ENCODE measurements around the gene SLC15A3.
A peak's percentile ranks its signal among the peaks of the same experiment; 100 is the strongest.

The SLC15A3 gene

GRCh38 chr11:60948250-60948649, 3.7 kb downstream of the SLC15A3 start:
- DNase-seq (ENCODE audit: low read depth), result no peak
- no peak overlapping the region for H3K4me3 ChIP-seq (ENCODE audit: low read depth, low read length)
- TF ChIP-seq, protein P1, sequence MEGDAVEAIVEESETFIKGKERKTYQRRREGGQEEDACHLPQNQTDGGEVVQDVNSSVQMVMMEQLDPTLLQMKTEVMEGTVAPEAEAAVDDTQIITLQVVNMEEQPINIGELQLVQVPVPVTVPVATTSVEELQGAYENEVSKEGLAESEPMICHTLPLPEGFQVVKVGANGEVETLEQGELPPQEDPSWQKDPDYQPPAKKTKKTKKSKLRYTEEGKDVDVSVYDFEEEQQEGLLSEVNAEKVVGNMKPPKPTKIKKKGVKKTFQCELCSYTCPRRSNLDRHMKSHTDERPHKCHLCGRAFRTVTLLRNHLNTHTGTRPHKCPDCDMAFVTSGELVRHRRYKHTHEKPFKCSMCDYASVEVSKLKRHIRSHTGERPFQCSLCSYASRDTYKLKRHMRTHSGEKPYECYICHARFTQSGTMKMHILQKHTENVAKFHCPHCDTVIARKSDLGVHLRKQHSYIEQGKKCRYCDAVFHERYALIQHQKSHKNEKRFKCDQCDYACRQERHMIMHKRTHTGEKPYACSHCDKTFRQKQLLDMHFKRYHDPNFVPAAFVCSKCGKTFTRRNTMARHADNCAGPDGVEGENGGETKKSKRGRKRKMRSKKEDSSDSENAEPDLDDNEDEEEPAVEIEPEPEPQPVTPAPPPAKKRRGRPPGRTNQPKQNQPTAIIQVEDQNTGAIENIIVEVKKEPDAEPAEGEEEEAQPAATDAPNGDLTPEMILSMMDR (IDR thresholded peaks at IDR 0.05; ENCODE audit: low read depth, low read length, missing control alignments), result no peak

DNA sequence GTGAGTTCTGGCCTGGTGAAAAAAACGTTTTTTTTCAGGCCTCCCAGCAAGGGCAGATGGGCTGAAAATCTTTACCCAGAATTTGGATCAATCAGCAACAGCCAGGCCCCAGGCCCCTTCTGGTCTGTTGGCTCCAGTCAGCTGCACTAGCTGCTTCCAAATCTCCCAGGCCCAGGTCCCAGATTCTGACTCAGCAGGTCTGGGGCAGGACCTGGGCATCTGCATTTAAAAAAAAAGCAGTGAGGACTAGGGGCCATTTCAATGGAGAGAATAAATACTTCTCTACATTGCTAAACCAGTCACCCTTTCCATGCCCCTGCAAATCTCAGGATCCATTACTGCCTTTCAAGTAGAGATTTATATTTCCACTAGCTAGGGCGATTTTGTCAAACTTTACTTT, 4.3 kb downstream of the SLC15A3 start:
- no peak overlapping the region for H3K4me3 ChIP-seq (ENCODE audit: low read depth, low read length)
- TF ChIP-seq, protein P1 (IDR thresholded peaks at IDR 0.05; ENCODE audit: low read depth, low read length, missing control alignments), result no peak
- no peak for DNase-seq (ENCODE audit: low read depth)

DNA sequence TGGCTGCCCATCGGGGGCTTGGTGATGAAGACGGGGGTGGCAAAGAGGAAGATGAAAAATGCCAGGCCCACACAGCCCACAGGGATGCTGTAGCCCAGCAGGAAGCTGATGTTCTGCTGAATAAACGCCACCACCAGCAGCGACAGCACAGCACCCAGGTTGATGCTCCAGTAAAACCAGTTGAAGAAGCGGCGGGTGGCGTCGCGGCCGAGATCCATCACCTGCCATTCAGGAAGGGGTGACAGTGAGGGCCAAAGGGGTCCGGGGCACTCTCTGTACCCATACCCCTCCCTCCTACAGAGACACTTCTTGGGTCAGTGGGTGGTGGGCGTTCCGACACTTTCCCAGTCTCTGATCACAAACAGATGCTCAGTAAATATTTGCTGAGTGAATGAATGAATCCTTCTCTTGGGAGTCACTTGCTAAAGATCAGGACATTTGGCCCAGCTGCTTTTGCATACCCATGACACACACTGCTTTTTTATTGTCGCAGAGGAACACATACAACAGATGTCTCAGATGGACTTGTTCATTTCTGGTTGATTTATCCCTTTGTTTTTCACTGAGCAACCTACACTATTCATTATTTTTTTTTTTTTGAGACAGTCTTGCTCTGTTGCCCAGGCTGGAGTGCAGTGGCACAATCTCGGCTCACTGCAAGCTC, 5.2 kb downstream of the SLC15A3 start:
- DNase-seq (ENCODE audit: low read depth), result no peak
- TF ChIP-seq, protein P1 (IDR thresholded peaks at IDR 0.05; ENCODE audit: low read depth, low read length, missing control alignments), result no peak
- H3K4me3 ChIP-seq (ENCODE audit: low read depth, low read length), result no peak overlapping the region

GRCh38 chr11:60945295-60945667, 6.7 kb downstream of the SLC15A3 start:
- TF ChIP-seq, protein P1 (IDR thresholded peaks at IDR 0.05; ENCODE audit: low read depth, low read length, missing control alignments), result no peak
- DNase-seq (ENCODE audit: low read depth), result no peak
- H3K4me3 ChIP-seq (ENCODE audit: low read depth, low read length), result no peak overlapping the region

GRCh38 chr11:60944490-60945294, 7.3 kb downstream of the SLC15A3 start:
- TF ChIP-seq, protein P1 (IDR thresholded peaks at IDR 0.05; ENCODE audit: low read depth, low read length, missing control alignments), result peak; percentile 46
- H3K4me3 ChIP-seq (ENCODE audit: low read depth, low read length), result no peak overlapping the region
- no peak for DNase-seq (ENCODE audit: low read depth)

GRCh38 chr11:60942970-60943565, 8.9 kb downstream of the SLC15A3 start:
- DNase-seq (ENCODE audit: low read depth), result no peak
- H3K4me3 ChIP-seq (ENCODE audit: low read depth, low read length), result no peak overlapping the region
- TF ChIP-seq, protein P1 (IDR thresholded peaks at IDR 0.05; ENCODE audit: low read depth, low read length, missing control alignments), result no peak

Measured in GM12864 (cell line).